Gastrocnemius medialis (tissue), 4 donors: ENCODE results near the gene FAM210B. TPM values are rescaled to one million over a fixed set of nuclear protein-coding genes. Genes with fewer than 3 reads are reported as not detected.

ENCODE experiments used
- ATAC-seq, 2 donors: fragments of 150-250 bp; one replicate each; pipeline ENCODE4 v1.9.1; 2016
- DNase-seq, 2 donors: peaks; one replicate each; pipeline ENCODE4 v3.0.0-alpha.2; 2019
- H3K27ac ChIP-seq, 4 donors: fragments of 200-600 bp; sonication (generic); 1 replicate in 1 of 4; 2 replicates in 3 of 4; pipeline ENCODE4 v1.5.1; 2016 to 2018; ENCODE audit warnings: mild to moderate bottlenecking in 2 of 4, moderate library complexity in 1 of 4
- H3K27me3 ChIP-seq, 3 donors: fragments of 200-600 bp; sonication (generic) in 2 of 3; 1 replicate in 1 of 3; 2 replicates in 2 of 3; pipeline versions ENCODE4 v1.5.1 to v1.6.0; 2016 to 2019; ENCODE audit warnings: mild to moderate bottlenecking in 1 of 3, moderate library complexity in 1 of 3
- H3K36me3 ChIP-seq, 2 donors: fragments of 200-600 bp; sonication (generic) in 1 of 2; one replicate each; pipeline ENCODE4 v1.5.1; 2017 to 2018
- H3K4me1 ChIP-seq, 2 donors: fragments of 200-600 bp; sonication (generic) in 1 of 2; one replicate each; pipeline ENCODE4 v1.5.1; 2016 to 2017; ENCODE audit warnings: mild to moderate bottlenecking in 2 of 2
- H3K4me3 ChIP-seq, 4 donors: fragments of 200-600 bp; sonication (generic) in 3 of 4; 1 replicate in 1 of 4; 2 replicates in 3 of 4; pipeline ENCODE4 v1.5.1; 2016 to 2019; ENCODE audit warnings: mild to moderate bottlenecking in 2 of 4
- H3K9me3 ChIP-seq, 3 donors: fragments of 200-600 bp; sonication (generic) in 2 of 3; 1 replicate in 1 of 3; 2 replicates in 2 of 3; pipeline ENCODE4 v1.5.1; 2016 to 2019
- CTCF ChIP-seq, 5 experiments: fragments of 450-650 bp in 3 of 5; fragments of 200-600 bp in 2 of 5; sonication (generic) in 2 of 5; IDR thresholded peaks in 4 of 5; conservative IDR thresholded peaks in 1 of 5; 1 replicate in 4 of 5; 2 replicates in 1 of 5; pipeline ENCODE4 v1.5.1; 2016 to 2019; ENCODE audit warnings: antibody characterized with exemption in 5 of 5, mild to moderate bottlenecking in 3 of 5, moderate library complexity in 3 of 5
- POLR2A ChIP-seq, 2 donors: fragments of 450-650 bp; IDR thresholded peaks; one replicate each; pipeline ENCODE4 v1.6.1; 2017; ENCODE audit warnings: antibody characterized with exemption in 2 of 2, mild to moderate bottlenecking in 2 of 2, moderate library complexity in 2 of 2
- in situ Hi-C, 4 donors: fragments of 200-750 bp; cut with MboI; loops; one replicate each; pipeline versions ENCODE4 v1.15.0 to v1.8.0; 2017; ENCODE audit warnings: low sequenced_read_pairs in 4 of 4
- intact Hi-C: fragments of 100-400 bp; cut with DNase I; formaldehyde crosslinking; loops from one replicate; pipeline ENCODE4 v1.15.1; 2023; ENCODE audit warnings: low total_unique reads
- total RNA-seq, 4 donors: library from RNA; depleted of rRNA; stranded (reverse); fragments of >200 nt; gene quantifications; one replicate each; pipeline versions ENCODE4 v1.1.0 to v1.2.3, GENCODE V29; 2016

The FAM210B gene
- total RNA-seq, 4 donors from 2014 or later, result 34.5 to 57.2 (median 41.4) TPM

- H3K9me3 ChIP-seq, result no peaks in the 10 kb centered on the region
- ATAC-seq (no peak), DNase-seq (no peak)
- peaks cover 22% of the 10 kb centered on the region in 2 donors for H3K4me1 ChIP-seq
- intact Hi-C loops, result no loop called here
- H3K27ac ChIP-seq, result peak overlapping the region in 1 of 4 donors; percentile 86
- peak overlapping the region in 3 of 4 donors; percentile 82 to 88 (median 84) for H3K4me3 ChIP-seq
- no peaks in the 10 kb centered on the region for H3K27me3 ChIP-seq
- H3K36me3 ChIP-seq, result peaks cover 0 to 10% of the 10 kb centered on the region in 2 donors
- TF ChIP-seq POLR2A (IDR thresholded peaks at IDR 0.05) (no peak), CTCF (IDR thresholded peaks at IDR 0.05 in 4 of 5, conservative IDR thresholded peaks at IDR 0.05 in 1 of 5) (no peak)
- in situ Hi-C loops, result loop anchor here in 2 of 4 donors (10.0 to 25.0 kb wide), 2 partner anchors 84 to 1321 kb away; partner anchors contain the start of gene PMEPA1 (in 1 of the 2)
Measured at GRCh38 chr20:56391037-56391436, 32.3 kb downstream of the FAM210B start.

GRCh38 chr20:56391596-56392131 lies 32.9 kb downstream of the FAM210B start:
- TF ChIP-seq POLR2A (IDR thresholded peaks at IDR 0.05), result no peak
- TF ChIP-seq CTCF (IDR thresholded peaks at IDR 0.05 in 4 of 5, conservative IDR thresholded peaks at IDR 0.05 in 1 of 5), result no peak
- ATAC-seq (peak; percentile 42 to 55), DNase-seq (no peak)
- H3K4me1 ChIP-seq, result peaks cover 22 to 23% of the 10 kb centered on the region in 2 donors
- H3K36me3 ChIP-seq, result peaks cover under 1 to 14% of the 10 kb centered on the region in 2 donors
- H3K27ac ChIP-seq, result peak overlapping the region; percentile 86 to 94 (median 90)
- no peaks in the 10 kb centered on the region for H3K9me3 ChIP-seq
- H3K4me3 ChIP-seq, result peak overlapping the region; percentile 82 to 97 (median 86)
- intact Hi-C loops, result loop anchor here (1.0 kb wide), 2 partner anchors 33 to 77 kb away; partner anchors contain the start of genes FAM210B and RTF2
- in situ Hi-C loops, result loop anchor here in 2 of 4 donors (10.0 to 25.0 kb wide), 2 partner anchors 83 to 1321 kb away; partner anchors contain the start of gene PMEPA1 (in 1 of the 2)
- H3K27me3 ChIP-seq, result no peaks in the 10 kb centered on the region

GRCh38 chr20:56392132-56392880 lies 33.5 kb downstream of the FAM210B start, which contains the start of the genes AURKA and CSTF1:
AURKA (minus strand) TSS chr20:56392215; CDS start chr20:56388197, 4,018 bp downstream.
CSTF1 (plus strand) TSS chr20:56392645; CDS start chr20:56395553, 2,908 bp downstream.
- H3K4me1 ChIP-seq, result peaks cover 22 to 23% of the 10 kb centered on the region in 2 donors

More at GRCh38 chr20:56392132-56392880, 33.5 kb downstream of the FAM210B start, which contains the start of the genes AURKA and CSTF1:
- Histone ChIP-seq H3K27ac (peak within 1 kb of the TSS; percentile 86 to 94 (median 90)), H3K27me3 (no peaks in the 10 kb centered on the region), H3K36me3 (peaks cover 7 to 20% of the 10 kb centered on the region in 2 donors), H3K4me3 (peak within 1 kb of the TSS; percentile 82 to 97 (median 86)), H3K9me3 (no peaks in the 10 kb centered on the region)
- intact Hi-C loops, result loop anchor here (1.0 kb wide), 2 partner anchors 34 to 76 kb away; partner anchors contain the start of genes FAM210B and RTF2
- in situ Hi-C loops, result loop anchor here in 2 of 4 donors (10.0 to 25.0 kb wide), 2 partner anchors 82 to 1320 kb away; partner anchors contain the start of gene PMEPA1 (in 1 of the 2)
- ATAC-seq (peak; percentile 96 to 98), DNase-seq (peak; percentile 98 to 100)
- peak; percentile 37 to 52 for TF ChIP-seq POLR2A (IDR thresholded peaks at IDR 0.05)
- no peak for TF ChIP-seq CTCF (IDR thresholded peaks at IDR 0.05 in 4 of 5, conservative IDR thresholded peaks at IDR 0.05 in 1 of 5)
